SK-N-SH (cell line): ENCODE results near the gene NT5DC3.

Experiments
- NFIC ChIP-seq: IDR thresholded peaks from 2 replicates; pipeline ENCODE4 v1.4.0; 2012; ENCODE audit warnings: borderline replicate concordance
- RAD21 ChIP-seq: IDR thresholded peaks from 2 replicates; pipeline ENCODE4 v1.6.1; 2012; ENCODE audit warnings: mild to moderate bottlenecking, low read length
- SIN3A ChIP-seq: IDR thresholded peaks from 2 replicates; pipeline ENCODE4 v1.6.1; 2012; ENCODE audit warnings: low read depth, mild to moderate bottlenecking, low read length, moderate library complexity, borderline replicate concordance
- YY1 ChIP-seq: IDR thresholded peaks from 2 replicates; pipeline ENCODE4 v1.4.0; 2012; ENCODE audit warnings: low read depth, mild to moderate bottlenecking
- TF ChIP-seq, protein P1 (sequence below): fragments of 200-600 bp; sonication (generic); IDR thresholded peaks from 2 replicates; pipeline ENCODE4 v1.6.1; 2017; ENCODE audit warnings: antibody characterized with exemption, mild to moderate bottlenecking, moderate library complexity
- TF ChIP-seq, protein P2 (sequence below): fragments of 150-350 bp; IDR thresholded peaks from 2 replicates; pipeline ENCODE4 v1.6.1; 2016; ENCODE audit warnings: mild to moderate bottlenecking, low read depth, low read length
- TF ChIP-seq, protein P3 (sequence below): IDR thresholded peaks from 2 replicates; pipeline ENCODE4 v1.4.0; 2012; ENCODE audit warnings: low read depth, borderline replicate concordance
- TF ChIP-seq, protein P4 (sequence below): IDR thresholded peaks from 2 replicates; pipeline ENCODE4; 2012

DNA sequence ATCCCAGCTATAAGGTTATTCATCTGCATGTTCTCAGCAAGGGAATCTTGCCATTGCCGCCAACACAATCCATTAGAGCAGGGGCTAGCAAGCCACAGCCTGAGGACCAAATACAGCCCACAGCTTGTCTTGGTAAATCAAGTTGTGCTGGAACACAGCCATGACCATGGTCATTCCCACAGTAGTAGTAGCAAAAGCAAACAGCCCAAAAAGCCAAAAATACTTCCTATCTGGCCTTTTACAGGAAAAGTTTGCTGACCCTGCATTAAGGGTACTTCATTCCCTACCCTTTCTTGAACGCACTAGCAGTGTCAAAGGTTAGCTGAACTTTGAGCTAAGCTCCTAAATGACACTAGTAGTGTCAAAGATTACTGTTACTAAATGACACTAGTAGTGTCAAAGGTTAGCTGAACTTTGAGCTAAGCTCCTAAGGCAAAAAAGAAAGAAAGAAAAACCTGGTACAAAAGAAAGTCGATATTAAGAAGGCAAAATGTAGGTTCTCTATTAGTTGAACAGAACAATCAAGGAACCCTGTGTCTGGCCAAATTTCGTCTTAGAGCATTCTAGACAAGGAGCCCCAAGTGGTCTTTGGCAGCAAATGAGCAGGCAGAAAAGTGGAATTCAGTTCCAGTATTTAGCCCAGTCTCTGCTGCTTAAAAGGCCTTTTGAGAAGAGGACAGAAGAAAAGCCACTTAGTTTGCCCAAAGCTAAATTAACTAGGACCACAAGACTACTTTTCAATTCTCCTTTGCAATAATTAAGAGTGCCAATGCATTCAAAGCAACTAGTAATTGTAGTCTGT lies 67.7 kb downstream of the NT5DC3 start:
- TF ChIP-seq YY1 (no peak), RAD21 (no peak), NFIC (no peak), SIN3A (no peak)
- TF ChIP-seq, protein P1, sequence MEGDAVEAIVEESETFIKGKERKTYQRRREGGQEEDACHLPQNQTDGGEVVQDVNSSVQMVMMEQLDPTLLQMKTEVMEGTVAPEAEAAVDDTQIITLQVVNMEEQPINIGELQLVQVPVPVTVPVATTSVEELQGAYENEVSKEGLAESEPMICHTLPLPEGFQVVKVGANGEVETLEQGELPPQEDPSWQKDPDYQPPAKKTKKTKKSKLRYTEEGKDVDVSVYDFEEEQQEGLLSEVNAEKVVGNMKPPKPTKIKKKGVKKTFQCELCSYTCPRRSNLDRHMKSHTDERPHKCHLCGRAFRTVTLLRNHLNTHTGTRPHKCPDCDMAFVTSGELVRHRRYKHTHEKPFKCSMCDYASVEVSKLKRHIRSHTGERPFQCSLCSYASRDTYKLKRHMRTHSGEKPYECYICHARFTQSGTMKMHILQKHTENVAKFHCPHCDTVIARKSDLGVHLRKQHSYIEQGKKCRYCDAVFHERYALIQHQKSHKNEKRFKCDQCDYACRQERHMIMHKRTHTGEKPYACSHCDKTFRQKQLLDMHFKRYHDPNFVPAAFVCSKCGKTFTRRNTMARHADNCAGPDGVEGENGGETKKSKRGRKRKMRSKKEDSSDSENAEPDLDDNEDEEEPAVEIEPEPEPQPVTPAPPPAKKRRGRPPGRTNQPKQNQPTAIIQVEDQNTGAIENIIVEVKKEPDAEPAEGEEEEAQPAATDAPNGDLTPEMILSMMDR: no peak
- TF ChIP-seq, protein P2, sequence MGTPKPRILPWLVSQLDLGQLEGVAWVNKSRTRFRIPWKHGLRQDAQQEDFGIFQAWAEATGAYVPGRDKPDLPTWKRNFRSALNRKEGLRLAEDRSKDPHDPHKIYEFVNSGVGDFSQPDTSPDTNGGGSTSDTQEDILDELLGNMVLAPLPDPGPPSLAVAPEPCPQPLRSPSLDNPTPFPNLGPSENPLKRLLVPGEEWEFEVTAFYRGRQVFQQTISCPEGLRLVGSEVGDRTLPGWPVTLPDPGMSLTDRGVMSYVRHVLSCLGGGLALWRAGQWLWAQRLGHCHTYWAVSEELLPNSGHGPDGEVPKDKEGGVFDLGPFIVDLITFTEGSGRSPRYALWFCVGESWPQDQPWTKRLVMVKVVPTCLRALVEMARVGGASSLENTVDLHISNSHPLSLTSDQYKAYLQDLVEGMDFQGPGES: no peak
- TF ChIP-seq, protein P3, sequence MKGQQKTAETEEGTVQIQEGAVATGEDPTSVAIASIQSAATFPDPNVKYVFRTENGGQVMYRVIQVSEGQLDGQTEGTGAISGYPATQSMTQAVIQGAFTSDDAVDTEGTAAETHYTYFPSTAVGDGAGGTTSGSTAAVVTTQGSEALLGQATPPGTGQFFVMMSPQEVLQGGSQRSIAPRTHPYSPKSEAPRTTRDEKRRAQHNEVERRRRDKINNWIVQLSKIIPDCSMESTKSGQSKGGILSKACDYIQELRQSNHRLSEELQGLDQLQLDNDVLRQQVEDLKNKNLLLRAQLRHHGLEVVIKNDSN: no peak
- TF ChIP-seq, protein P4, sequence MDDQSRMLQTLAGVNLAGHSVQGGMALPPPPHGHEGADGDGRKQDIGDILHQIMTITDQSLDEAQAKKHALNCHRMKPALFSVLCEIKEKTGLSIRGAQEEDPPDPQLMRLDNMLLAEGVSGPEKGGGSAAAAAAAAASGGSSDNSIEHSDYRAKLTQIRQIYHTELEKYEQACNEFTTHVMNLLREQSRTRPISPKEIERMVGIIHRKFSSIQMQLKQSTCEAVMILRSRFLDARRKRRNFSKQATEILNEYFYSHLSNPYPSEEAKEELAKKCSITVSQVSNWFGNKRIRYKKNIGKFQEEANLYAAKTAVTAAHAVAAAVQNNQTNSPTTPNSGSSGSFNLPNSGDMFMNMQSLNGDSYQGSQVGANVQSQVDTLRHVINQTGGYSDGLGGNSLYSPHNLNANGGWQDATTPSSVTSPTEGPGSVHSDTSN: no peak
